Measurements from ENCODE around the gene SUPT6H.

GRCh38 chr17:28728364-28729200 is 66.6 kb downstream of the SUPT6H start, which contains the start of gene NEK8:
- peak; percentile 33 to 64 for TF ChIP-seq POLR2A (IDR thresholded peaks at IDR 0.05)
- TF ChIP-seq, protein P1, sequence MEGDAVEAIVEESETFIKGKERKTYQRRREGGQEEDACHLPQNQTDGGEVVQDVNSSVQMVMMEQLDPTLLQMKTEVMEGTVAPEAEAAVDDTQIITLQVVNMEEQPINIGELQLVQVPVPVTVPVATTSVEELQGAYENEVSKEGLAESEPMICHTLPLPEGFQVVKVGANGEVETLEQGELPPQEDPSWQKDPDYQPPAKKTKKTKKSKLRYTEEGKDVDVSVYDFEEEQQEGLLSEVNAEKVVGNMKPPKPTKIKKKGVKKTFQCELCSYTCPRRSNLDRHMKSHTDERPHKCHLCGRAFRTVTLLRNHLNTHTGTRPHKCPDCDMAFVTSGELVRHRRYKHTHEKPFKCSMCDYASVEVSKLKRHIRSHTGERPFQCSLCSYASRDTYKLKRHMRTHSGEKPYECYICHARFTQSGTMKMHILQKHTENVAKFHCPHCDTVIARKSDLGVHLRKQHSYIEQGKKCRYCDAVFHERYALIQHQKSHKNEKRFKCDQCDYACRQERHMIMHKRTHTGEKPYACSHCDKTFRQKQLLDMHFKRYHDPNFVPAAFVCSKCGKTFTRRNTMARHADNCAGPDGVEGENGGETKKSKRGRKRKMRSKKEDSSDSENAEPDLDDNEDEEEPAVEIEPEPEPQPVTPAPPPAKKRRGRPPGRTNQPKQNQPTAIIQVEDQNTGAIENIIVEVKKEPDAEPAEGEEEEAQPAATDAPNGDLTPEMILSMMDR (IDR thresholded peaks at IDR 0.05): peak in 1 of 4 experiments; percentile 14
